HepG2 (cell line): ENCODE data around the gene RASL10A. TPM values are rescaled to one million over a fixed set of nuclear protein-coding genes. Genes with fewer than 3 reads are reported as not detected.
A peak's percentile ranks its signal among the peaks of the same experiment; 100 is the strongest.

Source experiments
- ARNT ChIP-seq: fragments of 450-650 bp; IDR thresholded peaks from 2 replicates; pipeline ENCODE4 v1.6.1; 2017
- CAMTA2 ChIP-seq: sonication (generic); formaldehyde crosslinking; IDR thresholded peaks from 2 replicates; pipeline ENCODE4 v1.4.0; 2020; ENCODE audit warnings: mild to moderate bottlenecking, missing genetic modification reagents, borderline replicate concordance
- CEBPB ChIP-seq: IDR thresholded peaks from 2 replicates; pipeline ENCODE4 v1.6.1; 2011; ENCODE audit warnings: low read depth, low read length, improper control_type of control experiment, borderline replicate concordance
- HMG20A ChIP-seq: IDR thresholded peaks from 2 replicates; pipeline ENCODE4 v1.6.1; 2016; ENCODE audit warnings: borderline replicate concordance
- JUND ChIP-seq: sonication (generic); formaldehyde crosslinking; IDR thresholded peaks from 2 replicates; pipeline ENCODE4 v1.8.0; 2022; ENCODE audit warnings: mild to moderate bottlenecking, missing genetic modification reagents
- LCORL ChIP-seq, 2 experiments: fragments of 450-650 bp in 1 of 2; sonication (generic) in 1 of 2; formaldehyde crosslinking in 1 of 2; IDR thresholded peaks; 2 replicates each; pipeline versions ENCODE4 v1.5.0 to v1.6.1; 2017 to 2020; ENCODE audit warnings: antibody characterized with exemption in 1 of 2, missing genetic modification reagents in 1 of 2
- MTA3 ChIP-seq: sonication (generic); formaldehyde crosslinking; IDR thresholded peaks from 2 replicates; pipeline ENCODE4 v1.4.0; 2020; ENCODE audit warnings: missing genetic modification reagents
- NFYC ChIP-seq: IDR thresholded peaks from 2 replicates; pipeline ENCODE4 v1.6.1; 2016; ENCODE audit warnings: missing genetic modification reagents, missing compliant biosample characterization
- NKX3-1 ChIP-seq: sonication (generic); formaldehyde crosslinking; IDR thresholded peaks from 2 replicates; pipeline ENCODE4 v1.5.0; 2020; ENCODE audit warnings: missing genetic modification reagents
- REL ChIP-seq: sonication (generic); formaldehyde crosslinking; conservative IDR thresholded peaks from 2 replicates; pipeline ENCODE4 v1.8.0; 2022; ENCODE audit warnings: mild to moderate bottlenecking, missing genetic modification reagents, moderate library complexity
- SMYD3 ChIP-seq: sonication (generic); formaldehyde crosslinking; IDR thresholded peaks from 2 replicates; pipeline ENCODE4 v1.8.1; 2023; ENCODE audit warnings: mild to moderate bottlenecking, missing genetic modification reagents
- SNAI1 ChIP-seq: sonication (generic); formaldehyde crosslinking; IDR thresholded peaks from 2 replicates; pipeline ENCODE4 v1.5.0; 2020; ENCODE audit warnings: mild to moderate bottlenecking, missing genetic modification reagents, borderline replicate concordance
- SNAPC4 ChIP-seq: sonication (generic); formaldehyde crosslinking; IDR thresholded peaks from 2 replicates; pipeline ENCODE4 v1.4.0; 2020; ENCODE audit warnings: mild to moderate bottlenecking, missing genetic modification reagents
- ZFP36L2 ChIP-seq: sonication (generic); formaldehyde crosslinking; IDR thresholded peaks from 2 replicates; pipeline ENCODE4 v1.4.0; 2020; ENCODE audit warnings: missing genetic modification reagents
- ZNF225 ChIP-seq: sonication (generic); formaldehyde crosslinking; IDR thresholded peaks from 2 replicates; pipeline ENCODE4 v1.4.0; 2020; ENCODE audit warnings: mild to moderate bottlenecking, missing genetic modification reagents
- ZNF33A ChIP-seq: sonication (generic); formaldehyde crosslinking; IDR thresholded peaks from 2 replicates; pipeline ENCODE4 v1.5.1; 2020; ENCODE audit warnings: missing genetic modification reagents, mild to moderate bottlenecking, moderate library complexity, borderline replicate concordance
- ZNF563 ChIP-seq: sonication (generic); formaldehyde crosslinking; IDR thresholded peaks from 2 replicates; pipeline ENCODE4 v1.8.0; 2022; ENCODE audit warnings: mild to moderate bottlenecking, moderate library complexity, missing genetic modification reagents
- ZNF598 ChIP-seq: sonication (generic); formaldehyde crosslinking; IDR thresholded peaks from 2 replicates; pipeline ENCODE4 v1.5.1; 2020; ENCODE audit warnings: mild to moderate bottlenecking, missing genetic modification reagents, borderline replicate concordance
- ZNF619 ChIP-seq: sonication (generic); formaldehyde crosslinking; IDR thresholded peaks from 2 replicates; pipeline ENCODE4 v1.4.0; 2020; ENCODE audit warnings: mild to moderate bottlenecking, missing genetic modification reagents
- ZNF674 ChIP-seq: sonication (generic); formaldehyde crosslinking; IDR thresholded peaks from 2 replicates; pipeline ENCODE4 v1.5.0; 2020; ENCODE audit warnings: low read depth, mild to moderate bottlenecking, missing genetic modification reagents
- polyA plus RNA-seq, 8 experiments: library from polyadenylated mRNA; depleted of rRNA in 3 of 8; stranded (reverse) in 7 of 8; unstranded in 1 of 8; fragments of >200 nt; fragmentation: Illumina TruSeq in 4 of 8; extraction: Trizol in 4 of 8; gene quantifications; 2 replicates each; pipeline versions ENCODE4 v1.2.1 to v1.2.3, GENCODE V29; 2011 to 2016; ENCODE audit warnings: low read depth in 4 of 8, missing spikeins in 1 of 8, mixed read lengths in 1 of 8; ENCODE audit not compliant: insufficient read depth in 1 of 8
- total RNA-seq, 5 experiments: library from RNA; depleted of rRNA; stranded (reverse); fragments of >200 nt; fragmentation: Illumina TruSeq; extraction: Trizol; gene quantifications; 2 replicates each; pipeline ENCODE4 v1.2.3, GENCODE V29; 2016; ENCODE audit warnings: low read depth in 1 of 5
- TF ChIP-seq, protein P1 (sequence below): sonication (generic); formaldehyde crosslinking; IDR thresholded peaks from 2 replicates; pipeline ENCODE4 v1.9.0; 2021; ENCODE audit warnings: mild to moderate bottlenecking, missing genetic modification reagents

The RASL10A gene
- total and polyA plus RNA-seq, 2 of the 13 experiments (the other 11 are each of a cell fraction or from before 2014, with no cell fraction given) = 0.05 to 0.22 TPM

- peak; percentile 21; the same call in 1 of the 2 replicates for TF ChIP-seq SNAI1 (CRISPR knock-in tag)
- no peak for TF ChIP-seq CEBPB
- TF ChIP-seq ZNF225 (CRISPR knock-in tag) = no peak
- TF ChIP-seq SNAPC4 = no peak
- TF ChIP-seq HMG20A (CRISPR knock-in tag) = 0 out of 2 replicates have a peak, but pooled peaks have one; percentile 10
- TF ChIP-seq, protein P1, sequence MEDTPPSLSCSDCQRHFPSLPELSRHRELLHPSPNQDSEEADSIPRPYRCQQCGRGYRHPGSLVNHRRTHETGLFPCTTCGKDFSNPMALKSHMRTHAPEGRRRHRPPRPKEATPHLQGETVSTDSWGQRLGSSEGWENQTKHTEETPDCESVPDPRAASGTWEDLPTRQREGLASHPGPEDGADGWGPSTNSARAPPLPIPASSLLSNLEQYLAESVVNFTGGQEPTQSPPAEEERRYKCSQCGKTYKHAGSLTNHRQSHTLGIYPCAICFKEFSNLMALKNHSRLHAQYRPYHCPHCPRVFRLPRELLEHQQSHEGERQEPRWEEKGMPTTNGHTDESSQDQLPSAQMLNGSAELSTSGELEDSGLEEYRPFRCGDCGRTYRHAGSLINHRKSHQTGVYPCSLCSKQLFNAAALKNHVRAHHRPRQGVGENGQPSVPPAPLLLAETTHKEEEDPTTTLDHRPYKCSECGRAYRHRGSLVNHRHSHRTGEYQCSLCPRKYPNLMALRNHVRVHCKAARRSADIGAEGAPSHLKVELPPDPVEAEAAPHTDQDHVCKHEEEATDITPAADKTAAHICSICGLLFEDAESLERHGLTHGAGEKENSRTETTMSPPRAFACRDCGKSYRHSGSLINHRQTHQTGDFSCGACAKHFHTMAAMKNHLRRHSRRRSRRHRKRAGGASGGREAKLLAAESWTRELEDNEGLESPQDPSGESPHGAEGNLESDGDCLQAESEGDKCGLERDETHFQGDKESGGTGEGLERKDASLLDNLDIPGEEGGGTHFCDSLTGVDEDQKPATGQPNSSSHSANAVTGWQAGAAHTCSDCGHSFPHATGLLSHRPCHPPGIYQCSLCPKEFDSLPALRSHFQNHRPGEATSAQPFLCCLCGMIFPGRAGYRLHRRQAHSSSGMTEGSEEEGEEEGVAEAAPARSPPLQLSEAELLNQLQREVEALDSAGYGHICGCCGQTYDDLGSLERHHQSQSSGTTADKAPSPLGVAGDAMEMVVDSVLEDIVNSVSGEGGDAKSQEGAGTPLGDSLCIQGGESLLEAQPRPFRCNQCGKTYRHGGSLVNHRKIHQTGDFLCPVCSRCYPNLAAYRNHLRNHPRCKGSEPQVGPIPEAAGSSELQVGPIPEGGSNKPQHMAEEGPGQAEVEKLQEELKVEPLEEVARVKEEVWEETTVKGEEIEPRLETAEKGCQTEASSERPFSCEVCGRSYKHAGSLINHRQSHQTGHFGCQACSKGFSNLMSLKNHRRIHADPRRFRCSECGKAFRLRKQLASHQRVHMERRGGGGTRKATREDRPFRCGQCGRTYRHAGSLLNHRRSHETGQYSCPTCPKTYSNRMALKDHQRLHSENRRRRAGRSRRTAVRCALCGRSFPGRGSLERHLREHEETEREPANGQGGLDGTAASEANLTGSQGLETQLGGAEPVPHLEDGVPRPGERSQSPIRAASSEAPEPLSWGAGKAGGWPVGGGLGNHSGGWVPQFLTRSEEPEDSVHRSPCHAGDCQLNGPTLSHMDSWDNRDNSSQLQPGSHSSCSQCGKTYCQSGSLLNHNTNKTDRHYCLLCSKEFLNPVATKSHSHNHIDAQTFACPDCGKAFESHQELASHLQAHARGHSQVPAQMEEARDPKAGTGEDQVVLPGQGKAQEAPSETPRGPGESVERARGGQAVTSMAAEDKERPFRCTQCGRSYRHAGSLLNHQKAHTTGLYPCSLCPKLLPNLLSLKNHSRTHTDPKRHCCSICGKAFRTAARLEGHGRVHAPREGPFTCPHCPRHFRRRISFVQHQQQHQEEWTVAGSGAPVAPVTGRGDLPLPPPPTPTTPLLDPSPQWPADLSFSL = peak; percentile 61; the same call in 1 of the 2 replicates
- TF ChIP-seq ZNF619 (CRISPR knock-in tag) = no peak
- TF ChIP-seq MTA3 (CRISPR knock-in tag) = no peak
- 0 out of 2 replicates have a peak, but pooled peaks have one; percentile 24 for TF ChIP-seq NKX3-1 (CRISPR knock-in tag)
- TF ChIP-seq ZNF563 (CRISPR knock-in tag) = 0 out of 2 replicates have a peak, but pooled peaks have one; percentile 5
- TF ChIP-seq REL = no peak
- TF ChIP-seq ZFP36L2 (CRISPR knock-in tag) = no peak
- TF ChIP-seq ZNF598 (CRISPR knock-in tag) = peak; percentile 15; the same call in 1 of the 2 replicates
- TF ChIP-seq ZNF674 = no peak
- no peak for TF ChIP-seq NFYC (CRISPR knock-in tag)
- TF ChIP-seq CAMTA2 (CRISPR knock-in tag) = 0 out of 2 replicates have a peak, but pooled peaks have one; percentile 14
- TF ChIP-seq JUND = no peak
- TF ChIP-seq SMYD3 (CRISPR knock-in tag) = no peak
- no peak for TF ChIP-seq ARNT
- TF ChIP-seq ZNF33A = no peak
- TF ChIP-seq LCORL (IDR thresholded peaks at IDR 0.05) = no peak
- TF ChIP-seq LCORL (CRISPR knock-in tag; IDR thresholded peaks at IDR 0.05) = peak; percentile 80
Observed at GRCh38 chr22:29267462-29267857, 48.0 kb downstream of the RASL10A start (continued).
